NT2/D1 (cell line): Measurements from ENCODE around the gene LPP.

Experiments
- SUZ12 ChIP-seq: IDR thresholded peaks from 2 replicates; pipeline ENCODE4 v1.6.1; 2011; ENCODE audit not compliant: insufficient read length, insufficient read depth; ENCODE audit errors: extremely low read depth
- YY1 ChIP-seq: IDR thresholded peaks from 2 replicates; pipeline ENCODE4 v1.6.1; 2011; ENCODE audit not compliant: insufficient read length, insufficient read depth
- ZNF274 ChIP-seq: IDR thresholded peaks from 2 replicates; pipeline ENCODE4 v1.6.1; 2011; ENCODE audit warnings: mild to moderate bottlenecking, low read depth, low read length

DNA sequence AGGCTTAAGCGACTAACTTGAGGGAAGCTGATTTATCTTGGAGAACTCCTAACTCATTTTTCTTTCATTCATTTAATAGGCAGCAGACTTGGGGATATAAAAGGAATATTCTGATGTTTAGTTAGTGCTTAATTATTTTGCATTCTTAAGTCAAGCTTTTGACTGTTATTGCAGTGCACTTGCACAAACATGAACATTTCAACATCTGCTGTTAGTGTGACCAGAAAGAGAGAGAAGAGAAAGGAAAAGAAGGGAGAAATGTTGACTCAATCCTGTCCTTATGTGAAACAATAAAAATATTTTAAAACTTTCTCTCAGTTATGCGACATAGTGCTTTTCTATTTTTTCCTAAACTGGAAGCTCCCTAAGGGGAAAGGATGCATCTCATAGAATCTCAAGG lies 507.8 kb downstream of the LPP start:
- TF ChIP-seq YY1: no peak
- no peak for TF ChIP-seq SUZ12
- no peak for TF ChIP-seq ZNF274
